CD4-positive, alpha-beta memory T cell (primary cell): ENCODE data around the gene TMEM8B. TPM values are rescaled to one million over a fixed set of nuclear protein-coding genes. Genes with fewer than 3 reads are reported as not detected.
"Not testable (repeated sequence)": the region's sequence is repeated elsewhere in the genome, so short reads cannot be mapped to it uniquely, and the experiment has no call there.

ENCODE experiments used
- CTCF ChIA-PET: fragments of 350-600 bp; sonication (Branson Sonifier 250); formaldehyde crosslinking; loops from one replicate; lab custom pipeline; 2021; ENCODE audit warnings: inconsistent platforms; ENCODE audit not compliant: partially characterized antibody; lab: Charles Lee
- POLR2A ChIA-PET: fragments of 350-600 bp; sonication (Branson Sonifier 250); formaldehyde crosslinking; loops from one replicate; lab custom pipeline; 2021; ENCODE audit not compliant: partially characterized antibody; lab: Charles Lee
- DNase-seq, 5 donors: peaks; one replicate each; pipeline versions ENCODE4 v3.0.0 to v3.0.0-alpha.2; 2020 to 2022; ENCODE audit warnings: mixed read lengths in 1 of 5
- H3K27ac ChIP-seq: one replicate; pipeline ENCODE4 v1.7.0; 2013; ENCODE audit warnings: low read depth, low read length
- H3K27me3 ChIP-seq: 2 replicates; pipeline ENCODE4 v1.7.0; 2013; ENCODE audit warnings: mild to moderate bottlenecking, low read length, moderate library complexity; ENCODE audit not compliant: insufficient read depth
- H3K36me3 ChIP-seq: 2 replicates; pipeline ENCODE4 v1.7.0; 2013; ENCODE audit warnings: mild to moderate bottlenecking, low read length, moderate library complexity; ENCODE audit not compliant: insufficient read depth
- H3K4me1 ChIP-seq: 2 replicates; pipeline ENCODE4 v1.7.0; 2013; ENCODE audit warnings: mild to moderate bottlenecking, low read length, moderate library complexity; ENCODE audit not compliant: insufficient read depth
- H3K4me3 ChIP-seq, 2 donors: one replicate each; pipeline ENCODE4 v1.7.0; 2013; ENCODE audit warnings: low read length in 2 of 2, mild to moderate bottlenecking in 1 of 2
- H3K9me3 ChIP-seq, 2 donors: one replicate each; pipeline ENCODE4 v1.7.0; 2013; ENCODE audit warnings: low read length in 2 of 2, control low read depth in 1 of 2; ENCODE audit not compliant: control insufficient read depth in 1 of 2
- H3K27ac Mint-ChIP-seq, 7 donors: one replicate each; pipeline ENCODE4 v1.8.0; 2020 to 2021; ENCODE audit warnings: mixed read lengths in 7 of 7, mild to moderate bottlenecking in 6 of 7, inconsistent platforms in 3 of 7, moderate library complexity in 3 of 7
- H3K27me3 Mint-ChIP-seq, 2 donors: one replicate each; pipeline ENCODE4 v1.8.0; 2020 to 2021; ENCODE audit warnings: mixed read lengths in 2 of 2
- H3K36me3 Mint-ChIP-seq, 2 donors: one replicate each; pipeline ENCODE4 v1.8.0; 2020 to 2021; ENCODE audit warnings: mixed read lengths in 2 of 2, inconsistent platforms in 1 of 2, mild to moderate bottlenecking in 1 of 2
- H3K4me1 Mint-ChIP-seq, 4 donors: one replicate each; pipeline ENCODE4 v1.8.0; 2020 to 2021; ENCODE audit warnings: mixed read lengths in 4 of 4, mild to moderate bottlenecking in 1 of 4
- H3K4me3 Mint-ChIP-seq, 8 donors: one replicate each; pipeline ENCODE4 v1.8.0; 2020 to 2021; ENCODE audit warnings: mixed read lengths in 8 of 8, mild to moderate bottlenecking in 7 of 8, moderate library complexity in 6 of 8, inconsistent platforms in 3 of 8
- H3K9me3 Mint-ChIP-seq, 8 donors: one replicate each; pipeline ENCODE4 v1.8.0; 2020 to 2021; ENCODE audit warnings: mixed read lengths in 8 of 8, mild to moderate bottlenecking in 5 of 8, inconsistent platforms in 3 of 8, moderate library complexity in 1 of 8
- intact Hi-C: fragments of 100-400 bp; cut with micrococcal nuclease; formaldehyde crosslinking; loops from one replicate; pipeline ENCODE4 v1.15.1; 2023
- polyA plus RNA-seq, 2 donors: library from polyadenylated mRNA; unstranded; fragments of 300-500 nt; fragmentation: Illumina TruSeq; gene quantifications; one replicate each; pipeline ENCODE4 v1.2.3, GENCODE V29; 2021
- total RNA-seq, 2 experiments: library from RNA; stranded (reverse); gene quantifications; one replicate each; pipeline ENCODE4 v1.2.3, GENCODE V29; 2021

The TMEM8B gene
- total and polyA plus RNA-seq, 4 experiments from 2014 or later, result 2.0 to 10.5 (median 4.9) TPM

GRCh38 chr9:35891646-35892045, 62.6 kb downstream of the TMEM8B start:
- Histone ChIP-seq H3K36me3 (no peaks in the 10 kb centered on the region), H3K4me3 (no peak overlapping the region), H3K9me3 (no peaks in the 10 kb centered on the region), H3K27ac (no peak overlapping the region), H3K27me3 (peaks cover 4% of the 10 kb centered on the region), H3K4me1 (no peaks in the 10 kb centered on the region)
- CTCF ChIA-PET, result interaction anchor here (0.8 to 2.0 kb wide), 3 partner anchors 9 to 102 kb away, joined by 3 to 10 read pairs (median 5); no protein-coding TSS in a partner anchor
- POLR2A ChIA-PET, result interaction anchor here (0.8 kb wide), 1 partner anchor 10 kb away, joined by 3 read pairs; no protein-coding TSS in a partner anchor
- DNase-seq, result no peak
- Mint-ChIP-seq H3K27me3 (peaks cover 11 to 20% of the 10 kb centered on the region in 2 donors), H3K4me1 (no peaks in the 10 kb centered on the region), H3K9me3 (no peaks in the 10 kb centered on the region), H3K36me3 (no peaks in the 10 kb centered on the region), H3K4me3 (no peak overlapping the region), H3K27ac (peak overlapping the region in 1 of 7 donors; percentile 42)
- intact Hi-C loops, result no loop called here

- Mint-ChIP-seq H3K4me1 (no peaks in the 10 kb centered on the region), H3K9me3 (no peaks in the 10 kb centered on the region), H3K4me3 (no peak overlapping the region), H3K36me3 (no peaks in the 10 kb centered on the region), H3K27ac (peak overlapping the region in 1 of 7 donors; percentile 42), H3K27me3 (peaks cover 8 to 20% of the 10 kb centered on the region in 2 donors)
- ChIA-PET POLR2A (interaction anchor here (0.8 kb wide), 1 partner anchor 10 kb away, joined by 3 read pairs; no protein-coding TSS in a partner anchor), CTCF (interaction anchor here (0.8 to 2.0 kb wide), 3 partner anchors 8 to 103 kb away, joined by 3 to 10 read pairs (median 5); no protein-coding TSS in a partner anchor)
- no peak overlapping the region for H3K4me3 ChIP-seq
- no peak for DNase-seq
- intact Hi-C loops, result no loop called here
- H3K4me1 ChIP-seq, result no peaks in the 10 kb centered on the region
- peaks cover 4% of the 10 kb centered on the region for H3K27me3 ChIP-seq
- H3K36me3 ChIP-seq, result no peaks in the 10 kb centered on the region
- no peak overlapping the region for H3K27ac ChIP-seq
- H3K9me3 ChIP-seq, result no peaks in the 10 kb centered on the region
Observed at GRCh38 chr9:35892051-35892450, 63.0 kb downstream of the TMEM8B start.

GRCh38 chr9:35896570-35896969, 67.5 kb downstream of the TMEM8B start:
- Mint-ChIP-seq H3K27ac (no peak overlapping the region), H3K4me3 (no peak overlapping the region), H3K27me3 (peaks cover 8 to 18% of the 10 kb centered on the region in 2 donors), H3K36me3 (no peaks in the 10 kb centered on the region), H3K9me3 (no peaks in the 10 kb centered on the region), H3K4me1 (no peaks in the 10 kb centered on the region)
- Histone ChIP-seq H3K9me3 (no peaks in the 10 kb centered on the region), H3K27me3 (peaks cover 4% of the 10 kb centered on the region), H3K36me3 (no peaks in the 10 kb centered on the region), H3K4me1 (no peaks in the 10 kb centered on the region), H3K4me3 (no peak overlapping the region), H3K27ac (no peak overlapping the region)
- CTCF ChIA-PET, result interaction anchor here (1.1 to 1.9 kb wide), 2 partner anchors 14 to 15 kb away, joined by 4 to 8 read pairs; no protein-coding TSS in a partner anchor
- intact Hi-C loops, result no loop called here
- no peak for DNase-seq
- POLR2A ChIA-PET, result no interaction called here

- H3K4me3 ChIP-seq, intact Hi-C loops, H3K27me3 ChIP-seq, DNase-seq, H3K36me3 Mint-ChIP-seq, H3K4me3 Mint-ChIP-seq, H3K27ac Mint-ChIP-seq, H3K4me1 Mint-ChIP-seq, H3K27ac ChIP-seq, H3K9me3 ChIP-seq, H3K36me3 ChIP-seq, POLR2A ChIA-PET, H3K9me3 Mint-ChIP-seq, H3K4me1 ChIP-seq: not testable (repeated sequence)
- CTCF ChIA-PET, result interaction anchor here (0.6 to 17.5 kb wide), 5 partner anchors 14 to 86 kb away, joined by 3 to 379 read pairs (median 4); no protein-coding TSS in a partner anchor
- H3K27me3 Mint-ChIP-seq, result peaks cover 2 to 14% of the 10 kb centered on the region in 2 donors
Observed at GRCh38 chr9:35897376-35898099, 68.5 kb downstream of the TMEM8B start.

- H3K27ac ChIP-seq, result no peak overlapping the region
- Mint-ChIP-seq H3K36me3 (no peaks in the 10 kb centered on the region), H3K9me3 (no peaks in the 10 kb centered on the region), H3K4me1 (peaks cover 6 to 7% (median 7%) of the 10 kb centered on the region in 4 donors), H3K27me3 (peaks cover 2 to 18% of the 10 kb centered on the region in 2 donors), H3K27ac (no peak overlapping the region), H3K4me3 (no peak overlapping the region)
- peaks cover under 1% of the 10 kb centered on the region for H3K27me3 ChIP-seq
- no peak for DNase-seq
- ChIA-PET CTCF (interaction anchor here (0.6 to 17.5 kb wide), 4 partner anchors 16 to 85 kb away, joined by 3 to 379 read pairs (median 4); no protein-coding TSS in a partner anchor), POLR2A (no interaction called here)
- peaks cover 6% of the 10 kb centered on the region for H3K4me1 ChIP-seq
- intact Hi-C loops, result no loop called here
- H3K36me3 ChIP-seq, result no peaks in the 10 kb centered on the region
- no peaks in the 10 kb centered on the region for H3K9me3 ChIP-seq
- H3K4me3 ChIP-seq, result no peak overlapping the region
Observed at GRCh38 chr9:35898337-35898736, 69.3 kb downstream of the TMEM8B start.

GRCh38 chr9:35899021-35899420, 70.0 kb downstream of the TMEM8B start:
- Mint-ChIP-seq H3K36me3 (no peaks in the 10 kb centered on the region), H3K4me1 (peaks cover 7 to 12% (median 7%) of the 10 kb centered on the region in 4 donors), H3K27ac (no peak overlapping the region), H3K9me3 (no peaks in the 10 kb centered on the region), H3K4me3 (no peak overlapping the region), H3K27me3 (peaks cover 0 to 12% of the 10 kb centered on the region in 2 donors)
- ChIA-PET POLR2A (no interaction called here), CTCF (interaction anchor here (17.5 kb wide), 1 partner anchor 43 kb away, joined by 379 read pairs; no protein-coding TSS in a partner anchor)
- intact Hi-C loops, result no loop called here
- Histone ChIP-seq H3K27ac (no peak overlapping the region), H3K9me3 (no peaks in the 10 kb centered on the region), H3K36me3 (no peaks in the 10 kb centered on the region), H3K4me1 (peaks cover 10% of the 10 kb centered on the region), H3K4me3 (no peak overlapping the region), H3K27me3 (no peaks in the 10 kb centered on the region)
- DNase-seq, result no peak

GRCh38 chr9:35903049-35903448, 74.0 kb downstream of the TMEM8B start:
- Mint-ChIP-seq H3K4me1 (peaks cover 17 to 50% (median 31%) of the 10 kb centered on the region in 4 donors), H3K27ac (peak overlapping the region in 3 of 7 donors; percentile 30 to 58 (median 48)), H3K36me3 (no peaks in the 10 kb centered on the region), H3K4me3 (peak overlapping the region in 1 of 8 donors; percentile 13), H3K27me3 (peaks cover 0 to 4% of the 10 kb centered on the region in 2 donors), H3K9me3 (peaks cover 0 to 2% (median 0%) of the 10 kb centered on the region in 8 donors)
- CTCF ChIA-PET, result interaction anchor here (0.7 to 17.5 kb wide), 27 partner anchors 9 to 292 kb away, joined by 3 to 379 read pairs (median 7); no protein-coding TSS in a partner anchor
- H3K27me3 ChIP-seq, result no peaks in the 10 kb centered on the region
- no peak overlapping the region for H3K27ac ChIP-seq
- H3K4me1 ChIP-seq, result peaks cover 40% of the 10 kb centered on the region
- H3K9me3 ChIP-seq, result no peaks in the 10 kb centered on the region
- peak in 4 of 5 donors; percentile 64 to 68 (median 65) for DNase-seq
- no peak overlapping the region for H3K4me3 ChIP-seq
- H3K36me3 ChIP-seq, result no peaks in the 10 kb centered on the region
- POLR2A ChIA-PET, result interaction anchor here (0.8 to 1.7 kb wide), 2 partner anchors 21 to 42 kb away, joined by 3 to 10 read pairs; no protein-coding TSS in a partner anchor
- intact Hi-C loops, result loop anchor here (1.0 kb wide), 3 partner anchors 8 to 120 kb away; no protein-coding TSS in a partner anchor
